GM21529 (cell line): Measurements from ENCODE around the gene YPEL2.

Experiments
- ATAC-seq: cut with Tn5 transposase; IDR thresholded peaks from one replicate; pipeline ENCODE4 v1.9.1; 2021; ENCODE audit not compliant: unreplicated experiment

The YPEL2 gene

DNA sequence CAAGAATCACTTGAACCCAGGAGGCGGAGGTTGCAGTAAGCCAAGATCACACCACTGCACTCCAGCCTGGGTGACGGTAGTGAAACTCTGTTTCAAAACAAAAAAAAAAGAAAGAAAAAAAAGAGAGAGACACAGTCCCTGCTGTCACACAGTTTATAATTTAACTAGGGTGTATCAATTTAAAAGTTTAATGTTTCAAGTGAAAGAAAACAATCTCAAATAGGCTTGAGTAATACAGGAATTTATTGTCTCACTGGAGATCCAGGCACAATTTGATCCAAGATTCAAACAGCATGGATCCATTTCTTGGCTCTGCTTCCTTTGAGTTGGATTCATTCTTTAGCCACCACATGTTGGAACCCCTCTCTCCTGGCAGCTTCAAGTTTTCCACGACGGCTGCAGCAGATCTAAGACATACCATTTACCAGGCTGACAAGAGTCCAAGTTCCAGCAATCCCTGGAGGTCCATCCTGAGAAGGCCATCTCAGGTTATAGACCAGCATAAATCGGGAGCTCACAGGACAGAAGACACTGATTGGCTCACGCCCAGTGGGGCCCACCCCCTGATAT is 97.5 kb downstream of the YPEL2 start:
- no peak for ATAC-seq

DNA sequence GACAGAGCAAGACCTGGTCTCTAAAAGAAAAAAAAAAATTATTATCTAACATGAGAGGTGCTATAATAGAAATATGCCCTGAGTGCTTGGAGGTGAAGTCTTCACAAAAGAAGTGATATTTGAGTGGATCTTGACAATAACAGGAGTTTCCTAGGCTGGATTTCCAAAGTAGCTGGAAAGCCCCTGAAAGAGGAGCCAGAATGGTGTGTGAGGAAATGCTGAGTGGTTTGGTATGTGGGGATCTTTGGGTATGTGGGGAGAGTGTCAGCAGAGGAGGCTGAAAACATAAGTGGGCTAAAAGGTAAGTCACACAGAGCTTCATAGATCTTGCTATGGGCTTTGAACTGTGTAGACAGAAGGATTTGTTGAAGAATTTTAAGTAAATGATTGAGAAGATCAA is 100.1 kb downstream of the YPEL2 start:
- ATAC-seq = no peak

DNA sequence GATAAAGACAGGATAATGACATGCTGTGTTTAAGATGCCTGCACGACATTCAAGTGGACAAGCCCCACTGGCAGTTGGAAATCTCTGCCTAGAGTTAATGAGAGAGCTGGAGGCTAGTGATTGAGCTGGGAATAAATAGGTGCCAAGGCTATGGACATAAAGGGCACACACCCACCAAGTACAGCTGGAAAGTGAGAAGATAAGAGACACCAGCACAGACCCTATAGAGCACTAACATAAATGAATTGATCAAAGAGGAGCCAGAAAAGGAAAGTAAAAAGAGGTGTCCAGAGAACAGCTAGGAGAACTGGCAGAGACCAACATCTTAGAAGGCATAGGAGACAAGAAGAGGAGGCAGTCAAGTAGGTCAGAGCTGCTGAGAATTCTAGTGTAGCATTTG is 101.2 kb downstream of the YPEL2 start:
- ATAC-seq = no peak

DNA sequence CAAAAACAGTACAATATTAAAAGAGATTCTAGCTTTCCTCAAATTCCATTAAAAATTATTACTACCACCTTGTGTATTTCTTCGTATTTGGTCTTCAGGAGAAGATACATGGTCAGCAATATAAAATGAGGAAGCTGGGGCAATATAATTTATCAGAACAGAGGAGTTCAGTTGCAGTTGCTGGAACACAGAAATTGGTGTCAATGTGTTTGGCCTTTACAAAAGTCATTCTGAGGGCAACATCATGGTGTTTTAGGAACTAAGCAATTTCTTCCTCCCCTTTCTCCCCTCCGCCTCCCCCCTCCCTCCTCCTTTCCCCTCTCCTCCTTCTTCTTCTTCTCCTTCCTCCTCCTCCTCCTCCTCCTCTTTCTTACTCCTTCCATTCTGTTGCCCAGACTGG is 102.1 kb downstream of the YPEL2 start:
- ATAC-seq = no peak

DNA sequence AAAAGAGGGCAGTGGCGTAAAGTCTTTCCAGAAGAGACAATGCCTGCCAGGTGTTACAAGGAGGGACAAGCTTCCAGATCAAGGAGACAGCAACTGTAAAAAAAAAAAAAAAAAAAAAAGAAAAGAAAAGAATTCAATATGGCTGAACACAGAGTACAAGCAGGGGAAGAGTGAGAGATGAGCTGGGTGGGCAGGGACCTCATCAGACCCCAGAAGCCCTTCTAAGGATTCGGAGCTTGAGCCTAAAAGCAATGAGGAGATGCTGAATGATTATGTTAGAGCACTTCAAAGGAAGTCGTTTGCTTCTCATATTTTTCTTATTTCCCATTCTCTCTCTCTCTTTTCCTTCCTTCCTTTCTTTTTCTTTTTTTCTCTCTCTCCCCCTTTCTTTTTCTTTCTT is 103.0 kb downstream of the YPEL2 start:
- ATAC-seq = no peak

DNA sequence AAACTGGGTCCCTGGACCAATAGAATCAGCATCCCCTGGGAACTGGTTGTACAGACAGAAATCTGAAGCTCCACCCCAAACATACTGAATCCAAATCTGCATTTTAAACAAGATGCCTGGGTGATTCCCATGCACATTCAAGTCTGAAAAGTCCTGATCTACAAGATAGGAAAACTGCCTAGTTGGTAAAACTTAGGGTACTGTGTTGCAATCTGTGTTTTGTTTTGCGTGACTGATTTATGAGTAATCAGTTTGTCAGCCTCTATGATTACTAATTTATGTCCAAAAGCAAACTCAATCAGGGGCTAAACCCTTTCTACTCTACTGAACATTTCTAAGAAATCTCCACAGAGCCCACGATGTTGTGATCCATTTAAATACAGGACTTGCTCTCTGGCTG is 103.8 kb downstream of the YPEL2 start:
- ATAC-seq = no peak

DNA sequence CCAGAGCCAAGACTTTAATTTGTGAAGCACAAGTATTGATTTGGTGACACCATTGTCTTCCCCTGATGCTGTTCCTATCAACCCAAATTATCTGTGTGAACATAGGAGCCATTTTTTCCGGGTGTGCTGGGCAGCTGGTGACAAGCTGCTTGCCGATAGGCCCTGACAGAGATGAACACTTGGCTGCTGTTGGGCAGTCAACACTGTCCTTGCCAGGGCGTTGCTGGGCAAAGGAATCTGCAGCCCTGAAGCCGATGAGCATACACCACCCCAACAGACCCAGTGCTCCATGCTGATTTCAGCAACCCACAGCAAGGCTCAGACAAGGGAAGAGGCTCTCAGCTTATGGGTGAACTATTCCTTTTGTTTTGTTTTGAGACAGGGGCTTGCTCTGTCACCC is 105.4 kb downstream of the YPEL2 start:
- ATAC-seq = no peak

DNA sequence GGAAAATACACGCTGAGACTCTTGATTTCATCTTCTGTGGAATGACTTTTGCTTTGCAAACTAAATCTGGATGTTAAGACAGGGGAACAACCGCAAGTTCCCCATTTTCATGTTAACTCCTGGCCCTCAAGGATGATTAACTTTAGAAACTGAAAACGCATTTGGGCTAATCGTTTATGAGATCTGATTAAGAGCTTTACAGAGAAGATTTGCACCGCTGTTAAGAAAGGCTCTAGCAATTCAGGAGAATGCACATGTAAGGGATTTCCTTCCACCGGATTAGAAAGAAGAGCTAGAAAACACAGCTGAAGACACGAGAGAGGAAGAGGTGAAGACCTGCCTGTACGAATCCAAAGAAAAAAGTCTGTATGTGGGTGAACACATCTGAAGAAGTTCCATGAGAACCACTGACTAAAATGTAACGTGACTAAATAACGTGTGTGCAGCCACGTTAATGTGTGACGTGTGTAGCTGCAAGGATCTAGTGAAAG is 106.4 kb downstream of the YPEL2 start:
- ATAC-seq = no peak

DNA sequence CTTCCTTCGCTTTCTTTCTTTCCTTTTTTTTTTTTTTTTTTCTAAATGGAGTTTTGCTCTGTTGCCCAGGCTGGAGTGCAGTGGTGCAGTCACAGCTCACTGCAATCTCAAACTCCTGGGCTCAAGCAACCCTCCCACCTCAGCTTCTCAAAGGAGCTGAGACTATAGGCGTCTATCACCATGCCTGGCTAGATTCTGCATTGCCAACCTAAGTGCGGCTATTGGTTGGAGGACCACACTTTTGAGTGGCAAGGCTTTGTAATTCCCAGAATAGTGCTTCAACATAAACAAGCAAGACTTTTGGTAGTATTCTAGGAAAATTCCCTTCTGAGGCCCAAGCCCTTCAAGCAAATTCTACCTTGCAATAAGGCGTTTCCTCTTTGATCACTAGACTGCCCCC is 107.8 kb downstream of the YPEL2 start:
- ATAC-seq = no peak

DNA sequence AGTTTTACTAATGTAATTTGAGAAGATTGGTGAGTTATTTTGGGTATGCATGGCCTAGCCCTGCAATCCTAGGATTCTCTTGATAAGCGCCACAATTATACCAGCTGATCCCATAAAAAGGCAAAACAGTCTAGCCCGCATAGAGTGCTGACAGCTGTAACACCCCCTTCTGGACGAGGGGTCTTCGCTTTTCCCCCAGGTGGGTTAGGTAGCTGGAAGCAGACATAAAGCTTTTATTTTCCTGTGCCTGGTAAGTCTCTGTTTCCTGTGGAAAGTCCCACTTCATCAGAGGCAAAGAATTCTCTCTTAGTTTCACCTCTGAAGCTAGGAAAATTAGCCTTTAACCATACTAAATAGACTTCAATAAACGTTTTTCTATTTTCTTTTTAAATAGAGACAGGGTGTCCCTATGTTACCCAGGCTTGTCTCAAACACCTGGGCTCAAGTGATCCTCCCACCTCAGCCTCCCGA is 108.3 kb downstream of the YPEL2 start:
- ATAC-seq = no peak

DNA sequence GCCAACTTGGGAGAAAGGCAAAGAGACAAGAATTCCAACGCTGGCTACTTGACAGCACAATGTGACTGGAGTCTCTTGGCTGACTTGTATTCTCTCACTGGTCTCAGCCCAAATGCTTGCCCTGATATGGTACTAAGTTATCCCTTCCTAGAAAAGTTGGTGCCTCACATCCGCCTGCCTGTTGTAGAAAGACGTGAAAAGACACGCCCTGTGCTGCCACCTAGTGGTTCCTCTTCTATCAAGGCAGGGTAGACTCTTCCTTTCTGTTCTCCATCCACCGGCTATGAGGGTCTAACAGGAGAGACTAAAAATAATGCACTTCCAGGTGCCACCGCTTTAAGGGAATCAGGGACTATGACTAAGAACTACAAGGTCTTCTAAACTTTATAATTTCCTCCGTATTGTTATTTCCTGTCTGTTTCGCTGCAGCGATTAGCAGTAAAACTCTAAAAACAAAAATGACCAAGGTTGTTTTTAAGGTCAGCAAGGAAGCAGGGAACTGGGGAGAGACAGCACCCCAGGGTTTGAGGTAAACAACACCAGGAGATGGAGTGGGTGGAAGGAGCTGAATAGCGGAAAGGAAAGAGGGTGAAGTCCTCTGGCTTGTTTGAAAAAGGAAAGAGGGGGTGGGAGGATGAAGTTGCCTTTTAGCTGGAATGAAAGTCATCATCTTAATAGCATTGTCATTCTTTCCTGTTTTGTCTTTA is 109.5 kb downstream of the YPEL2 start:
- no peak for ATAC-seq

DNA sequence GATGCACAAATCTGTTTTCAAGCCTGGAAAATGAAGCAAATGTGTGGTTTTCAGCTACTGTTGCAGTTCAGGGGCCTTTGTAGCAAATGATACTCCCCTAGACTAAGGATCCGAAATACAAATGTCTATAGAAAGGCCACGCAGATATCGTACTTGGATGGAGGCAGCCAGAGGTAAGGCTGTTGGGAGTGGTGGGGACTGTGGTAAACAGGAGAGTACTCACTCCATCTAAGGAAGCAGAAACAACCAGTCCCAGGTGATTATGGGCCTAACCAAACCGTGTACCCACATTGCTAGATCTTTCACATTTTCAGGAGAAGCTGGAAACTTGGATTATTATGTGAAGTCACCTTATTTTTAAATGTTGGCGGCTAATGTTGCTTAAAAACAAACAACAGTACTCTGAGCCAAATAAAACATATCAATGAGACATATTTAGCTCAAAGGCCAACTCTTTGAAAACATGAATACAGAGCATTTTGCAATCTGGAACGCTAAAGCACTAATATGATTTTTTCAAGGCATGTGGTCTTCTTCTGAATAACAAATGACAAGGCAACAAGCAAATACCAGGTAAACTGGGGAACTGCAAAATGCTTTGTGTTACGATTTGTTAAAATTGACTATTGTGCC is 110.1 kb downstream of the YPEL2 start:
- ATAC-seq = no peak

DNA sequence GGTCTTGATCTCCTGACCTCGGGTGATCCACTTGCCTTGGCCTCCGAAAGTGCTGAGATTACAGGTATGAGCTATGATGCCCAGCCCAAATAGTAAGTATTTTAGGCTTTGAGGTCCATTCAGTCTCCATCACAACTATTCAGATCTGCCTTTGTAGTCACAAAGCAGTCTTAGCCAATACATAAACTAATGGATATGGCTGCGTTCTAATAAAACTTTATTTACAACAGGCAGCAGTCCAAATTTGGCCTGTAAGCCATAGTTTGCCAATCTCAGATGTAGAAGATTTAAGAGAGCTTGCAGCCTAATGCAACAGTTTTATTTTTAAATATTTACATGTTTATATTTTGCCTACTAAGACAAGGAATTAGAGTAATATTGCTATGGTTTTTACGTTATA is 111.7 kb downstream of the YPEL2 start:
- no peak for ATAC-seq
